Activated naive CD4-positive, alpha-beta T cell treated with anti-CD3 and anti-CD28 coated beads, Interleukin-2, amount 50 U/mL, for 72 hours (primary cell): ENCODE measurements around the gene CSTPP1. TPM values are rescaled to one million over a fixed set of nuclear protein-coding genes. Genes with fewer than 3 reads are reported as not detected.
"Not testable (repeated sequence)": the region's sequence is repeated elsewhere in the genome, so short reads cannot be mapped to it uniquely, and the experiment has no call there.

ENCODE experiments used
- ATAC-seq, 2 donors: fragments of 150-1000 bp; cut with Tn5 transposase; 2 replicates each; pipeline ENCODE4 v1.10.0; 2021; ENCODE audit warnings: mild to moderate bottlenecking in 2 of 2, moderate library complexity in 2 of 2
- DNase-seq, 2 donors: peaks; one replicate each; pipeline ENCODE4 v3.0.0; 2021 to 2022; ENCODE audit warnings: low spot score in 2 of 2
- H3K27ac Mint-ChIP-seq, 2 donors: one replicate each; pipeline ENCODE4 v1.8.0; 2022; ENCODE audit warnings: mild to moderate bottlenecking in 2 of 2, mixed read lengths in 2 of 2
- H3K36me3 Mint-ChIP-seq, 2 donors: one replicate each; pipeline ENCODE4 v1.8.0; 2022; ENCODE audit warnings: mixed read lengths in 2 of 2
- H3K9me3 Mint-ChIP-seq, 2 donors: one replicate each; pipeline ENCODE4 v1.8.0; 2022; ENCODE audit warnings: mixed read lengths in 2 of 2
- total RNA-seq, 2 donors: library from RNA; stranded (reverse); gene quantifications; one replicate each; pipeline ENCODE4 v1.2.3, GENCODE V29; 2022

Gene CSTPP1
- total RNA-seq, 2 donors from 2014 or later = 12.5 to 29.2 TPM

DNA sequence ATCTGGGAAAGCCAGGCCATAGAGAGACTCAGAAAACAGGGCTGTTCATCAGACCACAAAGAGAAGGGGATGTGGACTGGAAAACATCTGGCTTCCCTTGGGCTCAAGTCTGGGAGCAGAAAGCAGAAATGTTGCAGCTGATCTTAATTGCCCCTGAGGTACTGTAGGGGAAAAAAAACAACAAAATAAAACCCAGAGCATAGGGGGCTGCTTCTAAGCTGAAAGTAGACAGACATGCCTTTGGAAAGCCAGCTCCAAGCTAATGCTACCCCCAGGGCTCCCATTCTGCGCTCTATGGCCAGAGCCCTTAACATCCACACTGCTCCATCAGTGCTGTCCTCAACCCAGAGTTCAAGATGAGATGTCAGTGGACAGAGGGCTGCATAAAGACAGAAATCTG lies 251.7 kb downstream of the CSTPP1 start:
- Mint-ChIP-seq H3K27ac (no peak overlapping the region), H3K9me3 (no peaks in the 10 kb centered on the region), H3K36me3 (no peaks in the 10 kb centered on the region)
- DNase-seq = no peak
- no peak for ATAC-seq

DNA sequence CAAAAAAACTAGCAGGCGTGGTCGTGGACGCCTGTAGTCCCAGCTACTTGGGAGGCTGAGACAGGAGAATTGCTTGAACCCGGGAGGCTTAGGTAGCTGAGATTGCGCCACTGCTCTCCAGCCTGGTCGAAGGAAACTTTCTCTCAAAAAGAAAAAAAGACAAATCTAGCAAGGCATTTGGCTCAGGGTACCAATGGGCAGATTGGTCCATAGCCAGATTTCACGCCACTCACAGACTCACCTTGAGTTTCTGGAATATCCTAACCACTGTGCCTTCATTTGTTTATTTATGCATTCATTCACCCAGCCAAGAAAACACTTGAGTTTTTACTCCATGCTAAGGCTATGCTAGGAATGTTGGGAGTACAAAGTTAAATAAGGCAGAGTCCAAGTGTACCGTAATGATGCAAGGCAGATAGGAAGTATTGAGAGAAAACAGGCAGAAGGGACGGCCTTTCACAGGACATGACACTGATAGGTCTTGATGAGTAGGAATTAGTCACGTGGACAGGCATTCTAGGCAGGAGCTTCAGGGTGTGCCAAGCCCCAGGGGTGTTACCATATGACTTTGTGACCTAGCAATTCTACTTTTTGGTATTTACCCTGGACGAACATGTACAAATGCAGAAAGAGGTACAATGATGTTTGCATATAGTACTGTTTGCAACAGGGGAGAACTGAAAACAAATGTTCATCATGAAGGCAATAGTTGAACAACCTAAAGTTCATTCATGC lies 252.7 kb downstream of the CSTPP1 start:
- ATAC-seq (no peak), DNase-seq (no peak)
- Mint-ChIP-seq H3K36me3 (no peaks in the 10 kb centered on the region), H3K9me3 (no peaks in the 10 kb centered on the region), H3K27ac (no peak overlapping the region)

DNA sequence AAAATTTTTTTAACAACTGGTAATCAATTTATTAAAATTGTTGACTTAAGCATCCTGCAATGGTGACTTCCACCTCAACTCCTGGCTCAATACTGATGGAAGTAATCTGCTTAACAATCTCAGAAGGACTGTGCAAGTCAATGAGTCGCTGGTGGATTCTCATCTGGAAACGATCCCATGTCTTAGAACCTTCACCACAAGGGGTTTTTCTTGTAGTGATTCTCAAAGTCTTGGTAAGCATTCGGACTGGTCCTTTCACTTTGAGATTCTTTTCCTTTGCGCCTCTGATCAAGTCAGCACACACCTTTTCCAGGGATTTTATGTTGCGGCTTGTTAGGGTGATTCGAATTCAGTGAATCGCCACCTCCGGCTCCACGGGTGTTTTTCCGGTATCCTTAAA lies 254.6 kb downstream of the CSTPP1 start:
- H3K36me3 Mint-ChIP-seq, H3K9me3 Mint-ChIP-seq, H3K27ac Mint-ChIP-seq, DNase-seq, ATAC-seq: not testable (repeated sequence)

DNA sequence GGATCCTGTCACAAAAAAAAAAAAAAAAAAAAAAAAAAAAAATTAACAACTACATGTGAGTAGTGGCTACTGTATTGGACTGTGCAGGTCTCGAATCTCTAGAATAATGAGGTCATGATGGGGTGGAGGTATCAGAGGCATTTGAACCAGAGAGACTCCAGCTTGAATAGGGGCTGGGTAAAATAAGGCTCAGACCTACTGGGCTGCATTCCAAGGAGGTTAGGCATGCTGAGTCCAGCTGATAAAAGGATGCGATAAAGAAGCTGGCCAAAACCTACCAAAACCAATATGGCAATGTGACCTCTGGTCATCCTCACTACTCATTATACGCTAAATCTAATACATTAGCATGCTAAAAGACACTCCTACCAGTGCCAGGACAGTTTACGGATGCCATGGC lies 255.6 kb downstream of the CSTPP1 start:
- no peaks in the 10 kb centered on the region for H3K9me3 Mint-ChIP-seq
- H3K36me3 Mint-ChIP-seq = no peaks in the 10 kb centered on the region
- ATAC-seq = no peak
- no peak overlapping the region for H3K27ac Mint-ChIP-seq
- DNase-seq = no peak

DNA sequence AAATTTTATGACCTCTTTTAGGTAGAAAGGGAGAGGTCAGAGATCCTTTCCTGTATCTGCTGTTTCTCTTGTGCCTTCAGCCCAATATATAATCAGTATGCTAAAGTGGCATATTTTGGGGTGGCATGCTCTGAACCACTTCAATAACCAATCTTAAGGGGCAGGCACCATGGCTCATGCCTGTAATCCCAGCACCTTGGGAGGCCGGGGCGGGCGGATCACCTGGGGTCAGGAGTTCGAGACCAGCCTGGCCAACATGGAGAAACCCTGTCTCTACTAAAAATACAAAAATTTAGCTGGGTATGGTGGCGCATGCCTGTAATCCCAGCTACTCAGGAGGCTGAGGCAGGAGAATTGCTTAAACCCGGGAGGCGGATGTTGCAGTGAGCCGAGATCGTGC lies 261.6 kb downstream of the CSTPP1 start:
- DNase-seq, H3K9me3 Mint-ChIP-seq, ATAC-seq, H3K36me3 Mint-ChIP-seq: not testable (repeated sequence)
- H3K27ac Mint-ChIP-seq = peak overlapping the region in 1 of 2 donors; percentile 56

DNA sequence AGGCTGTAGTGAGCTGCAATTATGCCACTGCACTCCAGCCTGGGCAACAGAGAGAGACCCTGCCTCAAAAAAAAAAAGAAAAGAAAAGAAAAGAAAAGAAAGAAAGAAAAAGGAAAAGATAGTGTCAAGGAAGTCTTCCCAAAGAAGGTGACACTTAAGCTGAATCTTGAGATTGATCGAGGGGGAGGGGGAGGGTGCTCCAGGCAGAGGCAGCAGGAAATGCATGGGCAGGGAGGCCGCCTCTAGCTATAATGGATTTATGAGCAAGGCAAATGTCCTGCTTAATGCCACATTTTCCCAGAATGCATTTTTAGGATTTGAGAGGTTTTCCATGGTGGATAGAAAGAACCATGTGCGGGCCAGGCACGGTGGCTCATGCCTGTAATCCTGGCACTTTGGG lies 264.5 kb downstream of the CSTPP1 start:
- Mint-ChIP-seq H3K9me3 (no peaks in the 10 kb centered on the region), H3K36me3 (no peaks in the 10 kb centered on the region), H3K27ac (no peak overlapping the region)
- ATAC-seq = no peak
- DNase-seq = no peak

DNA sequence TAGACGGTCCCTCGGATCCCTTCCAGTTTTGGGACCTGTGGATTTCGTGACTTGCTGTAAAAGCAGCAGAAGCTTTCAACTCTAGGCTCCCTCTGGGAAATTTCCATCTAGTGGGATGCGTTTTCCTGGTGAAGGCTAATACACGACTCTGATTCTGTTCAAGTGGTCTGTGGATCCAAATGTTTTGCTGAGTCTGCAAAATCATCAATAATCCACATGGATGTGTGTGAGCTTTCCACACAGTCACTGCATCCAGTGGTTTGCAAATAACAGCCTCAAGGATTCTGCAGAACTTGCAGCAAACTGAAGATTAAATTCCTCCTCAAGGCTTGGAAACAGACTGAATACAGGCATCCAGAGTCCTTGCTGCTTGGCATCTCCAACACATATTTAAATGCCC lies 266.0 kb downstream of the CSTPP1 start:
- no peaks in the 10 kb centered on the region for H3K9me3 Mint-ChIP-seq
- ATAC-seq = no peak
- H3K27ac Mint-ChIP-seq = no peak overlapping the region
- no peak for DNase-seq
- H3K36me3 Mint-ChIP-seq = no peaks in the 10 kb centered on the region

DNA sequence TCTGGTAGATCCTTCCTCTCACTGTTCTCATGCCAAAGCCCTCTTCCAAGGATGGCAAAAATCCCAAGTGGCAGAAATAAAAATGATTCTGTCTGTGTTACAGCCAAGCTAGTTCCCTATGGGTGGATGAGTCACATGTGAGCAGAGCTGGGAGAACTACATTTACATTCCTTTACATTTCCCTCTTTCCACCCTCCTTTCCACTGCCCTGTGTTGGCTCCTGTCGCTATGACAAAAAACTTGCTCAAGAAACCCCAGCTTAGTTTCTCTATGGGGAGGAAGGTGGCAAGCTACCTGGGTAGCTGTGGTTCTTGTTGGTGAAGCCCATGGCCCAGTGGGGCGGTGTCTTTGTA lies 268.1 kb downstream of the CSTPP1 start:
- ATAC-seq = no peak
- Mint-ChIP-seq H3K27ac (no peak overlapping the region), H3K36me3 (no peaks in the 10 kb centered on the region), H3K9me3 (no peaks in the 10 kb centered on the region)
- no peak for DNase-seq

DNA sequence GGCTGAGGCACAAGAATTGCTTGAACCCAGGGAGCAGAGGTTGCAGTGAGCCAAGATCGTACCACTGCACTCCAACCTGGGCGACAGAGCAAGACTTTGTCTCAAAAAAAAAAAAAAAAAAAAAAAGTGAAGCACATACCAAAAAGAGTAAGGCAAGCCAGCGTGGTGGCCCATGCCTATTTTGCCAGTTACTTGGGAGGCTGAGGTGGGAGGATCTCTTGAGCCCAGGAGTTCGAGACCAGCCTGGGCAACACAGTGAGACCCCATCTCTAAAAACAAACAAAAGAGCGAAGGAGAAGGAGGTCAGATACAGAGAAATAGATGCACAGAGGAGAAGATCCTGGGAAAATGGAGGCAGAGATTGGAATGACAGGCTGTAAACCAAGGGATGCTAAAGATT lies 270.0 kb downstream of the CSTPP1 start:
- H3K9me3 Mint-ChIP-seq, DNase-seq, H3K27ac Mint-ChIP-seq, H3K36me3 Mint-ChIP-seq, ATAC-seq: not testable (repeated sequence)

DNA sequence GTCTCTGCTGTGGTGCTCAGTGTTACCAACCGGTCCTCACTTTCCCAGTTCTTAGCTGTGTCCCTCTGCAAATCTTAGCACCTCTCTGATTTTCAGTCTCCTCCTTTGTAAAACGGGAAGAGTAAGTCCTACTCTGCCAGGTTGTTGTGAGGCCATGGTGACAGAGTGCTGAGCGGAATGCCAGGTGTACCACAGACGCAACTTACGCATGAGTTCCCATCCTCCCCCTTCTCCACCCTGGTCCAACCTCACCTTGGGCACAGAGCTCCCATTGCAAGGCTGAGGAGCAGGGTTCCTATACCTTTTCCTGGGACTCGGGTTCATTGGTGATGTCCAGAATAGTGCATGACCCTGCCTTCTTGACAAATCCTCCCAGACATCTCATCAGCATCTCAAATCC lies 270.9 kb downstream of the CSTPP1 start:
- ATAC-seq (no peak), DNase-seq (no peak)
- Mint-ChIP-seq H3K36me3 (no peaks in the 10 kb centered on the region), H3K9me3 (no peaks in the 10 kb centered on the region), H3K27ac (no peak overlapping the region)

DNA sequence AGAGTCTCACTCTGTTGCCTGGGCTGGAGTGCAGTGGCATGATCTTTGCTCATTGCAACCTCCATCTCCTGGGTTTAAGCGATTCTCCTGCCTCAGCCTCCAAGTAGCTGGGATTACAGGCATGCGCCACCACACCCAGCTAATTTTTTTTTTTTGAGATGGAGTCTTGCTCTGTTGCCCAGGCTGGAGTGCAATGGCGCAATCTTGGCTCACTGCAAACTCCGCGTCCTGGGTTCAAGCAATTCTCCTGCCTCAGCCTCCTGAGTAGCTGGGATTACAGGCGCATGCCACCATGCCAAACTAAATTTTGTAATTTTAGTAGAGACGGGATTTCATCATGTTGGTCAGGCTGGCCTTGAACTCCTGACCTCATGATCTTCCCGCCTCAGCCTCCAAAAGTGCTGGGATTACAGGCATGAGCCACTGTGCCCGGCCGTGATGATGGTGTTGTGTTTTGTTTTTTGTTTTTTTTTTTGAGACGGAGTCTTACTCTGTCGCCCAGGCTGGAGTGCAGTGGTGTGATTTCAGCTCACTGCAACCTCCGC lies 271.5 kb downstream of the CSTPP1 start:
- not testable (repeated sequence) for H3K9me3 Mint-ChIP-seq, DNase-seq, ATAC-seq, H3K36me3 Mint-ChIP-seq
- H3K27ac Mint-ChIP-seq = peak overlapping the region in 1 of 2 donors; percentile 6

DNA sequence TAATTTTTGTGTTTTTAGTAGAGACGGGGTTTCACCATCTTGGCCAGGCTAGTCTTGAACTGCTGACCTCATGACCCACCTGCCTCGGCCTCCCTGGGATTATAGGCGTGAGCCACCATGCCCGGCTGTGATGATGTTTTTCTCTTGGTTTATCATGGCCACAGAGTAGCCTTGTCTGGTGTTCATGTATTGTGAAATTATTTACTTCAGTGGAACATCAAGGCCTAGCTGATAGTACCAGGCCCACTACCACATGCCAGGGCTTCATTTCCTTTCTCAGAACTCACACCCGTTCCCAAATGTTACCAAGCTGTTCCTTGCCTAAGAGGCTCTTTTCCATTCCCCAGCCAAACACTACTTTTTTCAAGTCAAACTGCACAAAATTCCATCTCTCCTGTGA lies 272.1 kb downstream of the CSTPP1 start:
- no peak for ATAC-seq
- no peaks in the 10 kb centered on the region for H3K36me3 Mint-ChIP-seq
- no peaks in the 10 kb centered on the region for H3K9me3 Mint-ChIP-seq
- H3K27ac Mint-ChIP-seq = no peak overlapping the region
- DNase-seq = no peak

Other genes starting within 250 kb of the CSTPP1 start
- gene ARHGAP1, start 236.1 kb upstream of the CSTPP1 start, total RNA-seq = 10 to 100 TPM; 39.9 to 46.8 TPM
- 10 to 100 TPM; 13.6 to 16.9 TPM for gene ZNF408, start 235.7 kb upstream of the CSTPP1 start, total RNA-seq
- not detected for gene F2, start 217.5 kb upstream of the CSTPP1 start, total RNA-seq
- gene CKAP5, start 90.5 kb upstream of the CSTPP1 start, total RNA-seq = 100 to 1,000 TPM; 160 to 188 TPM
- under 1 TPM in 1 of 2 donors, not detected in 1; 0.18 TPM for gene LRP4, start 18.2 kb upstream of the CSTPP1 start, total RNA-seq
- gene ARFGAP2, start 240.1 kb downstream of the CSTPP1 start, total RNA-seq = 100 to 1,000 TPM in 1 of 2 donors, 10 to 100 TPM in 1; 84.8 to 125 TPM
- gene PACSIN3, start 249.7 kb downstream of the CSTPP1 start, total RNA-seq = 10 to 100 TPM; 10.5 to 17.1 TPM